OCI-LY7 (cell line): Measurements from ENCODE around the gene SEPTIN10. TPM values are rescaled to one million over a fixed set of nuclear protein-coding genes. Genes with fewer than 3 reads are reported as not detected.

Experiments used
- BruUV-seq: library from RNA; stranded (reverse); fragments of 400-500 nt; replicated peaks from 2 replicates; lab custom pipeline; 2021; lab: Mats Ljungman, UMichigan
- CTCF ChIA-PET: fragments of 300-600 bp; sonication (Branson Sonifier 250); formaldehyde crosslinking; loops from one replicate; lab custom pipeline; 2022; ENCODE audit warnings: antibody characterized with exemption; ENCODE audit not compliant: unreplicated experiment; lab: Charles Lee
- POLR2A ChIA-PET: fragments of 300-600 bp; sonication (Branson Sonifier 250); formaldehyde crosslinking; loops from one replicate; lab custom pipeline; 2022; ENCODE audit warnings: antibody characterized with exemption; lab: Charles Lee
- DNase-seq: peaks from one replicate; pipeline ENCODE4 v3.0.0-alpha.2; 2015; ENCODE audit warnings: low spot score
- H2AFZ ChIP-seq: fragments of 200-600 bp; sonication (generic), shearing (Covaris generic); 2 replicates; pipeline ENCODE4 v1.6.1; 2014; ENCODE audit warnings: mild to moderate bottlenecking, antibody characterized with exemption, low read length, moderate library complexity
- H3K27ac ChIP-seq: fragments of 200-600 bp; sonication (generic); 2 replicates; pipeline ENCODE4 v1.5.1; 2014; ENCODE audit warnings: mixed run types, low read depth, mild to moderate bottlenecking, moderate library complexity, low read length, inconsistent platforms; ENCODE audit not compliant: poor library complexity, severe bottlenecking
- H3K36me3 ChIP-seq: fragments of 200-600 bp; sonication (generic); 2 replicates; pipeline ENCODE4 v1.6.1; 2014; ENCODE audit warnings: mild to moderate bottlenecking, antibody characterized with exemption, low read length, moderate library complexity, mixed read lengths; ENCODE audit not compliant: insufficient read depth
- H3K4me1 ChIP-seq: fragments of 200-600 bp; sonication (generic); 2 replicates; pipeline ENCODE4 v1.5.1; 2014; ENCODE audit warnings: mild to moderate bottlenecking, low read length; ENCODE audit not compliant: insufficient read depth, poor library complexity, severe bottlenecking
- H3K4me2 ChIP-seq: fragments of 200-600 bp; sonication (generic); 2 replicates; pipeline ENCODE4 v1.6.1; 2014; ENCODE audit warnings: mild to moderate bottlenecking, low read length
- H3K4me3 ChIP-seq: fragments of 200-600 bp; sonication (generic); 2 replicates; pipeline ENCODE4 v1.5.1; 2014; ENCODE audit warnings: mild to moderate bottlenecking, low read depth, low read length; ENCODE audit not compliant: poor library complexity, severe bottlenecking
- H3K79me2 ChIP-seq: fragments of 200-600 bp; sonication (generic); 2 replicates; pipeline ENCODE4 v1.6.1; 2016; ENCODE audit warnings: low read depth, mild to moderate bottlenecking, low read length, moderate library complexity, mixed read lengths; ENCODE audit not compliant: insufficient read depth
- H3K9me2 ChIP-seq: fragments of 200-600 bp; sonication (generic); 2 replicates; pipeline ENCODE4 v1.6.1; 2016; ENCODE audit warnings: mild to moderate bottlenecking, low read length, mixed read lengths; ENCODE audit not compliant: insufficient read depth
- H3K9me3 ChIP-seq: fragments of 200-600 bp; sonication (generic); 2 replicates; pipeline ENCODE4 v1.6.1; 2014; ENCODE audit warnings: mild to moderate bottlenecking, mixed run types, low read length, mixed read lengths
- H4K20me1 ChIP-seq: fragments of 200-600 bp; sonication (generic); 2 replicates; pipeline ENCODE4 v1.6.1; 2014; ENCODE audit warnings: mild to moderate bottlenecking, antibody characterized with exemption, low read length, moderate library complexity, mixed read lengths; ENCODE audit not compliant: insufficient read depth
- EZH2phosphoT487 ChIP-seq: fragments of 200-600 bp; sonication (generic); IDR thresholded peaks from 2 replicates; pipeline ENCODE4 v1.6.1; 2018; ENCODE audit warnings: low read depth, borderline replicate concordance, mild to moderate bottlenecking, mixed run types, antibody characterized with exemption, low read length, moderate library complexity, mixed read lengths
- intact Hi-C: fragments of 100-400 bp; cut with micrococcal nuclease; formaldehyde crosslinking; loops from one replicate; pipeline ENCODE4 v1.10.0; 2022; ENCODE audit not compliant: unreplicated experiment
- total RNA-seq, 2 experiments: library from RNA; depleted of rRNA in 1 of 2; stranded (reverse); fragments of >200 nt in 1 of 2; shearing (Covaris generic) in 1 of 2; gene quantifications; 2 replicates each; pipeline ENCODE4 v1.2.3, GENCODE V29; 2014 to 2022
- TF ChIP-seq, protein P1 (sequence below): fragments of 200-600 bp; sonication (generic); conservative IDR thresholded peaks from 2 replicates; pipeline ENCODE4 v1.5.1; 2014; ENCODE audit warnings: mild to moderate bottlenecking, antibody characterized with exemption, low read length, moderate library complexity, mixed read lengths

Gene SEPTIN10
- total RNA-seq, 2 experiments from 2014 or later, result not detected

DNA sequence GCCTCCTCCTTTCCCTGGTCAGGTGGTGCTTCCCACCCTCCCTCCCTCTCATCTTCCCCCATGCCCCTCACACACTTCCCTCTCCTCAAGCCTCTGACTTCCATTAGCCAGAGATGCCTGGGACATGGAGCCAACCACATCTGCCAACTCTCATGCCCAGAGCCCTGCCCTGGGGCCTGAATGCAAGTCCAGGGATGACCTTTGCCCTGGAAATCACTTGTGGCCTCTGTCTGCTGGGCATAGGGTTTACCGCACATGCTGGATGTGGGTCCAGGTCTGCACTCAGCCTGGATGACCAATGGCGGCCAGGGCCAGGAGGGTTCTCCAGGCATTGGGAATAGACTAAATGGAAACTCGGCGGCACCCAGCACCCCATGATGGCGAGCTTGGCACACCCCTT, 98.9 kb downstream of the SEPTIN10 start:
- no peak for DNase-seq
- intact Hi-C loops, result no loop called here
- no TSS peak for BruUV-seq
- ChIA-PET POLR2A (no interaction called here), CTCF (no interaction called here)
- no peaks in the 10 kb centered on the region for H4K20me1 ChIP-seq
- no peak overlapping the region for H2AFZ ChIP-seq
- no peak overlapping the region for H3K27ac ChIP-seq
- H3K4me2 ChIP-seq, result no peak overlapping the region
- H3K79me2 ChIP-seq, result no peaks in the 10 kb centered on the region
- no peaks in the 10 kb centered on the region for H3K9me2 ChIP-seq
- no peaks in the 10 kb centered on the region for H3K36me3 ChIP-seq
- no peak overlapping the region for H3K4me3 ChIP-seq
- H3K9me3 ChIP-seq, result no peaks in the 10 kb centered on the region
- TF ChIP-seq, protein P1, sequence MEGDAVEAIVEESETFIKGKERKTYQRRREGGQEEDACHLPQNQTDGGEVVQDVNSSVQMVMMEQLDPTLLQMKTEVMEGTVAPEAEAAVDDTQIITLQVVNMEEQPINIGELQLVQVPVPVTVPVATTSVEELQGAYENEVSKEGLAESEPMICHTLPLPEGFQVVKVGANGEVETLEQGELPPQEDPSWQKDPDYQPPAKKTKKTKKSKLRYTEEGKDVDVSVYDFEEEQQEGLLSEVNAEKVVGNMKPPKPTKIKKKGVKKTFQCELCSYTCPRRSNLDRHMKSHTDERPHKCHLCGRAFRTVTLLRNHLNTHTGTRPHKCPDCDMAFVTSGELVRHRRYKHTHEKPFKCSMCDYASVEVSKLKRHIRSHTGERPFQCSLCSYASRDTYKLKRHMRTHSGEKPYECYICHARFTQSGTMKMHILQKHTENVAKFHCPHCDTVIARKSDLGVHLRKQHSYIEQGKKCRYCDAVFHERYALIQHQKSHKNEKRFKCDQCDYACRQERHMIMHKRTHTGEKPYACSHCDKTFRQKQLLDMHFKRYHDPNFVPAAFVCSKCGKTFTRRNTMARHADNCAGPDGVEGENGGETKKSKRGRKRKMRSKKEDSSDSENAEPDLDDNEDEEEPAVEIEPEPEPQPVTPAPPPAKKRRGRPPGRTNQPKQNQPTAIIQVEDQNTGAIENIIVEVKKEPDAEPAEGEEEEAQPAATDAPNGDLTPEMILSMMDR, result no peak
- TF ChIP-seq EZH2phosphoT487, result no peak
- H3K4me1 ChIP-seq, result no peaks in the 10 kb centered on the region

DNA sequence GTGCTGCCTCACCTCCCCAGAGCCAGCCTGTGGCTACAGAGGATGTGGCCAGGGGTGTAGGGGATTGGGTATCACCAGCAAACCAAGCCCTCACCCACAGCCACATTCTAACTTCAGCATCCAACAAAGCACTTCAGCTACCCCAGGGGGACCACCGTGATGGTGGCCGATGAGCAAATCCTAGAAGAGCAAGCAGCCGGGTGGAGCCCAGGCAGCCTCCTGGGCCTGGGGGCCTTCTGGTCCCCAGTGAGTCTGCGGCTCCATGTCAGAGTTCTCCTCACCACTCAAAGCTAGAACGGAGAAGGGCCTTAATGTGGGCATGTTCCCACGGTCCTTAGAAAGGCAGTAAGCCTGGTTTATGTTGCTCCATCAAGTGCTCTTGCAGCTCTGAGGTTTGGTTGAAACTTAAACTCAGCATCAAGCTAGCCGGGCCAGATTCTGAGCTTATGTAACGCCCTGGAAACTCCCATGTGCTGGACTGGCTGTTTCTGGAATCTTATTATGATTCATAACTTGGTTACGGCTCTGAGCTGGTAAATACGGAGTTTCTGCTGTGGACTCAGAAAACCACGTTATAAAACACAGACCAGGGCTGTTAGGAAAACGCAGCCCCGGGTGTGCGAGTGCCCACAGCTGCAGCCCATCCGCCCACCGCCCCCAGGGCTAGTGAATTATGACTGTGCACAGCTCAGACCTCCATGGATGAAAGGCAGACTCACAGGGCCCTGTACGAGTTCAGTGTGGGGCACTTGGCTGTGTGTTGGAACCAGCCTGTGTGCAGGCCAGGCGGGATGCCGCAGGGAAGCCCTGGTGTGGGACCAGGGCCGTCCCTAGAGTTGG, 99.8 kb downstream of the SEPTIN10 start:
- H4K20me1 ChIP-seq, result no peaks in the 10 kb centered on the region
- H2AFZ ChIP-seq, result no peak overlapping the region
- H3K36me3 ChIP-seq, result no peaks in the 10 kb centered on the region
- no peaks in the 10 kb centered on the region for H3K9me2 ChIP-seq
- no peak overlapping the region for H3K4me3 ChIP-seq
- no peak for TF ChIP-seq EZH2phosphoT487
- TF ChIP-seq, protein P1, result no peak
- ChIA-PET CTCF (no interaction called here), POLR2A (no interaction called here)
- no peak for DNase-seq
- H3K4me1 ChIP-seq, result no peaks in the 10 kb centered on the region
- no peak overlapping the region for H3K27ac ChIP-seq
- no peaks in the 10 kb centered on the region for H3K79me2 ChIP-seq
- H3K4me2 ChIP-seq, result no peak overlapping the region
- intact Hi-C loops, result no loop called here
- BruUV-seq, result no TSS peak
- no peaks in the 10 kb centered on the region for H3K9me3 ChIP-seq

DNA sequence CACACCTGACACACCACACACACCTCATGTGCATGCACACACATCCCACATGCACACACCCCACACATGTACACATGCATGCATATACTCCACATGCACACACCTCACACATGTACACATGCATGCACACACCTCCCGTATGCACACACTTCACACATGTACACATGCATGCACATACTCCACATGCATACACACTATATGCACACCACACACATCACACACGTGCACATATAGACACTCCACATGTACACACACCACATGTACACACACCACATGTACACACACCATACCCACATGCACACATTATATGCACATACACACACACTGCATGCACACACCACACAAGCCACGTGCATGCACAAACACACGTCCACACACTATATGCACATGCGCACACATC, 100.5 kb downstream of the SEPTIN10 start:
- Histone ChIP-seq H4K20me1 (no peaks in the 10 kb centered on the region), H3K36me3 (no peaks in the 10 kb centered on the region), H3K4me1 (no peaks in the 10 kb centered on the region), H3K9me2 (no peaks in the 10 kb centered on the region), H3K79me2 (no peaks in the 10 kb centered on the region), H3K4me2 (no peak overlapping the region), H3K27ac (no peak overlapping the region), H2AFZ (no peak overlapping the region), H3K9me3 (no peaks in the 10 kb centered on the region), H3K4me3 (no peak overlapping the region)
- CTCF ChIA-PET, result no interaction called here
- intact Hi-C loops, result no loop called here
- no peak for DNase-seq
- POLR2A ChIA-PET, result no interaction called here
- TF ChIP-seq, protein P1, result no peak
- TF ChIP-seq EZH2phosphoT487, result no peak
- BruUV-seq, result no TSS peak
